Heart left ventricle (tissue), 16 donors: ENCODE data around the gene TRMT61A. TPM values are rescaled to one million over a fixed set of nuclear protein-coding genes. Genes with fewer than 3 reads are reported as not detected.

ENCODE experiments used
- ATAC-seq, 4 donors: fragments of 200-7000 bp; cut with Tn5 transposase; one replicate each; pipeline ENCODE4 v1.9.1; 2020 to 2022; ENCODE audit warnings: moderate library complexity in 4 of 4, mild to moderate bottlenecking in 3 of 4, moderate number of reproducible peaks in 1 of 4
- DNase-seq, 5 donors: peaks; one replicate each; pipeline ENCODE4 v3.0.0-alpha.2; 2020
- H3K27ac ChIP-seq, 12 donors: fragments of 200-600 bp; sonication (generic) in 4 of 12; one replicate each; pipeline versions ENCODE4 v1.5.0 to v1.8.0; 2016 to 2022; ENCODE audit warnings: mild to moderate bottlenecking in 2 of 12
- H3K27me3 ChIP-seq, 9 donors: fragments of 200-600 bp; sonication (generic) in 2 of 9; one replicate each; pipeline versions ENCODE4 v1.5.1 to v1.8.0; 2016 to 2022; ENCODE audit warnings: mild to moderate bottlenecking in 3 of 9
- H3K36me3 ChIP-seq, 9 donors: fragments of 200-600 bp; sonication (generic) in 2 of 9; one replicate each; pipeline versions ENCODE4 v1.5.0 to v1.8.0; 2018 to 2022; ENCODE audit warnings: mild to moderate bottlenecking in 2 of 9
- H3K4me1 ChIP-seq, 12 donors: fragments of 200-600 bp; sonication (generic) in 4 of 12; one replicate each; pipeline versions ENCODE4 v1.5.0 to v1.8.0; 2016 to 2022; ENCODE audit warnings: mild to moderate bottlenecking in 3 of 12
- H3K4me3 ChIP-seq, 12 donors: fragments of 200-600 bp; sonication (generic) in 4 of 12; one replicate each; pipeline versions ENCODE4 v1.5.0 to v1.8.0; 2017 to 2022; ENCODE audit warnings: mild to moderate bottlenecking in 9 of 12, moderate library complexity in 4 of 12
- H3K9me3 ChIP-seq, 12 donors: fragments of 200-600 bp; sonication (generic) in 4 of 12; one replicate each; pipeline versions ENCODE4 v1.5.0 to v1.8.0; 2016 to 2022; ENCODE audit warnings: mild to moderate bottlenecking in 1 of 12
- POLR2A ChIP-seq, 2 donors: fragments of 450-650 bp; IDR thresholded peaks; one replicate each; pipeline ENCODE4 v1.6.1; 2017; ENCODE audit warnings: antibody characterized with exemption in 2 of 2, mild to moderate bottlenecking in 2 of 2, moderate library complexity in 2 of 2
- WGBS, 4 donors: extraction: QIAGEN DNeasy Blood & Tissue Kit in 2 of 4; methylation state at CpG; one replicate each; pipeline versions ENCODE4 v1.1.5 to v1.1.7; 2013 to 2018; 5-methylcytosine and 5-hydroxymethylcytosine counted together
- intact Hi-C, 10 donors: fragments of 100-400 bp; cut with DNase I; formaldehyde crosslinking; loops; one replicate each; pipeline versions ENCODE4 v1.11.1 to v1.14.2; 2022
- long read RNA-seq, 3 donors: library from polyadenylated mRNA; unstranded; transcript quantifications; one replicate each; pipeline ENCODE4 v2.0.0, GENCODE V29; 2020 to 2021
- polyA plus RNA-seq, 2 donors: library from polyadenylated mRNA; stranded (reverse); fragments of 200-250 nt; gene quantifications; one replicate each; pipeline ENCODE4 v1.2.3, GENCODE V29; 2013
- total RNA-seq, 9 donors: library from RNA; depleted of rRNA in 2 of 9; stranded (reverse); fragments of >200 nt in 2 of 9; fragmentation: NEBNext Ultra II Directional in 3 of 9; extraction: Animal tissue kit (Norgen Biotek cat#: 25700) in 3 of 9; gene quantifications; one replicate each; pipeline versions ENCODE4 v1.1.0 to v1.2.4, GENCODE V29; 2016 to 2023
- TF ChIP-seq, protein P1 (sequence below), 12 donors: fragments of 200-600 bp; sonication (generic) in 4 of 12; IDR thresholded peaks; one replicate each; pipeline versions ENCODE4 v1.5.0 to v1.8.0; 2018 to 2022; ENCODE audit warnings: antibody characterized with exemption in 12 of 12, mild to moderate bottlenecking in 5 of 12
- donor health status: ischemic (EF 13 %, LVEDD 7.1; RV severe dilation, severe dysfunction).
- donor health status: healthy with polysubstance abuse.
- donor health status: DM: no; HTN: yes; CAD: no.
- donor health status: DM: no; HTN: no; CAD: no.
- donor health status: ischemic (EF 25% LVEDD 6.9; RV normal size, moderate dysfunction).
- donor health status: ischemic (EF 25% LVEDD 5.7; RV mildly dilated, moderate dysfunction).
- donor health status: healthy.
- donor health status: DM: yes; HTN: yes; CAD: no.
- donor health status: ischemic (EF 35%, LVEDD 5.7; RV mildly dilated, moderate dysfunction).
- donor health status: nonischemic (EF 11% LVEDD 7.7; RV severe dilation, severe dysfunction).
- donor health status: DM: yes; HTN: yes; CAD: no.
- donor health status: PGD.
- donor health status: ischemic (EF 29% LVEDD 5.4; RV normal size, mild dysfunction).
- donor health status: nonischemic (EF 23%, LVEDD 6.1; RV moderate dilation, normal function).

Gene TRMT61A
- 1 to 10 TPM; 3.2 to 7.1 (median 5.1) TPM for total RNA-seq
- polyA plus RNA-seq = 10 to 100 TPM in 1 of 2 donors, 1 to 10 TPM in 1; 5.8 to 15.9 TPM
- long read RNA-seq, donor 1, transcript TRMT61A-202 (4 exons, 3,229 nt) = major isoform, 11 of 17 reads
- long read RNA-seq, donor 1, partial matches to known transcripts = 5 of 17 reads
- long read RNA-seq, donor 1, other reads (novel, unspliced or antisense) = 1 of 17 reads
- long read RNA-seq, donor 2, transcript TRMT61A-202 (4 exons, 3,229 nt) = major isoform, 33 of 44 reads
- long read RNA-seq, donor 2, partial matches to known transcripts = 4 of 44 reads
- long read RNA-seq, donor 2, other reads (novel, unspliced or antisense) = 7 of 44 reads
- long read RNA-seq, donor 3, transcript TRMT61A-202 (4 exons, 3,229 nt) = major isoform, 11 of 29 reads
- long read RNA-seq, donor 3, partial matches to known transcripts = 14 of 29 reads
- long read RNA-seq, donor 3, other reads (novel, unspliced or antisense) = 4 of 29 reads

- Histone ChIP-seq H3K27ac (peak within 1 kb of the TSS; percentile 82 to 98 (median 95)), H3K4me3 (peak within 1 kb of the TSS; percentile 66 to 100 (median 86)), H3K9me3 (no peaks in the 10 kb centered on the region), H3K4me1 (peaks cover 3 to 63% (median 30%) of the 10 kb centered on the region in 12 donors), H3K27me3 (peaks cover 0 to 5% (median 0%) of the 10 kb centered on the region in 9 donors), H3K36me3 (peaks cover 0 to 19% (median 4%) of the 10 kb centered on the region in 9 donors)
- 1 to 3% (median 2%) methylated on average over 27 to 70 of the region's 70 CpGs for WGBS, 4 donors
- no peak for TF ChIP-seq POLR2A (IDR thresholded peaks at IDR 0.05)
- TF ChIP-seq, protein P1, sequence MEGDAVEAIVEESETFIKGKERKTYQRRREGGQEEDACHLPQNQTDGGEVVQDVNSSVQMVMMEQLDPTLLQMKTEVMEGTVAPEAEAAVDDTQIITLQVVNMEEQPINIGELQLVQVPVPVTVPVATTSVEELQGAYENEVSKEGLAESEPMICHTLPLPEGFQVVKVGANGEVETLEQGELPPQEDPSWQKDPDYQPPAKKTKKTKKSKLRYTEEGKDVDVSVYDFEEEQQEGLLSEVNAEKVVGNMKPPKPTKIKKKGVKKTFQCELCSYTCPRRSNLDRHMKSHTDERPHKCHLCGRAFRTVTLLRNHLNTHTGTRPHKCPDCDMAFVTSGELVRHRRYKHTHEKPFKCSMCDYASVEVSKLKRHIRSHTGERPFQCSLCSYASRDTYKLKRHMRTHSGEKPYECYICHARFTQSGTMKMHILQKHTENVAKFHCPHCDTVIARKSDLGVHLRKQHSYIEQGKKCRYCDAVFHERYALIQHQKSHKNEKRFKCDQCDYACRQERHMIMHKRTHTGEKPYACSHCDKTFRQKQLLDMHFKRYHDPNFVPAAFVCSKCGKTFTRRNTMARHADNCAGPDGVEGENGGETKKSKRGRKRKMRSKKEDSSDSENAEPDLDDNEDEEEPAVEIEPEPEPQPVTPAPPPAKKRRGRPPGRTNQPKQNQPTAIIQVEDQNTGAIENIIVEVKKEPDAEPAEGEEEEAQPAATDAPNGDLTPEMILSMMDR (IDR thresholded peaks at IDR 0.05) = no peak
- DNase-seq (peak; percentile 91 to 95 (median 92)), ATAC-seq (peak; percentile 82 to 93 (median 87))
- intact Hi-C loops = no loop called here
These were observed at the start of gene TRMT61A for GRCh38 chr14:103528587-103529382. TRMT61A (plus strand) TSS chr14:103529196; CDS start chr14:103529979, 783 bp downstream.

GRCh38 chr14:103480595-103480994 is 48.4 kb upstream of the TRMT61A start:
- no peak for ATAC-seq
- DNase-seq = no peak
- H3K36me3 ChIP-seq = peaks cover 0 to 97% (median 92%) of the 10 kb centered on the region in 9 donors
- no peaks in the 10 kb centered on the region for H3K27me3 ChIP-seq
- no peaks in the 10 kb centered on the region for H3K9me3 ChIP-seq
- TF ChIP-seq, protein P1 (IDR thresholded peaks at IDR 0.05) = no peak
- TF ChIP-seq POLR2A (IDR thresholded peaks at IDR 0.05) = no peak
- H3K27ac ChIP-seq = no peak overlapping the region
- no peak overlapping the region for H3K4me3 ChIP-seq
- H3K4me1 ChIP-seq = peaks cover 0 to 13% (median 0%) of the 10 kb centered on the region in 12 donors
- 67 to 74% (median 70%) methylated on average over 3 of the region's 3 CpGs for WGBS, 4 donors
- intact Hi-C loops = no loop called here

GRCh38 chr14:103483600-103483999 is 45.4 kb upstream of the TRMT61A start:
- no peak for ATAC-seq

More at GRCh38 chr14:103483600-103483999, 45.4 kb upstream of the TRMT61A start:
- no peak overlapping the region for H3K27ac ChIP-seq
- no peak for DNase-seq
- TF ChIP-seq, protein P1 (IDR thresholded peaks at IDR 0.05) = no peak
- no peak for TF ChIP-seq POLR2A (IDR thresholded peaks at IDR 0.05)
- intact Hi-C loops = no loop called here
- whole genome bisulfite sequencing, 4 donors = 67 to 77% (median 73%) methylated on average over 5 of the region's 5 CpGs
- peaks cover 0 to 13% (median 0%) of the 10 kb centered on the region in 12 donors for H3K4me1 ChIP-seq
- H3K27me3 ChIP-seq = no peaks in the 10 kb centered on the region
- no peaks in the 10 kb centered on the region for H3K9me3 ChIP-seq
- H3K4me3 ChIP-seq = no peak overlapping the region
- peaks cover 0 to 94% (median 83%) of the 10 kb centered on the region in 9 donors for H3K36me3 ChIP-seq
